Keratinocyte (primary cell): ENCODE results near the gene OR10A2.

Source experiments
- CTCF ChIP-seq, 3 experiments: IDR thresholded peaks in 1 of 3; conservative IDR thresholded peaks in 1 of 3; optimal IDR thresholded peaks in 1 of 3; 2 replicates in 2 of 3; 3 replicates in 1 of 3; pipeline versions ENCODE3 to v1.5.1; 2011; ENCODE audit warnings: low read length in 3 of 3, mild to moderate bottlenecking in 3 of 3, moderate library complexity in 2 of 3, control low read depth in 1 of 3, inconsistent platforms in 1 of 3; ENCODE audit not compliant: insufficient read depth in 2 of 3; ENCODE audit errors: extremely low read depth in 1 of 3
- EZH2 ChIP-seq: IDR thresholded peaks from one replicate; pipeline ENCODE4 v1.6.1; 2012; ENCODE audit warnings: inconsistent platforms, mild to moderate bottlenecking, low read length, moderate library complexity

GRCh38 chr11:6850526-6850925, 12.3 kb upstream of the OR10A2 start:
- TF ChIP-seq CTCF (optimal IDR thresholded peaks at IDR 0.05 in 1 of 3, IDR thresholded peaks at IDR 0.05 in 1 of 3, conservative IDR thresholded peaks at IDR 0.05 in 1 of 3; ENCODE audit: extremely low read depth in 1 of 3, insufficient read depth in 2 of 3, low read length in 3 of 3) (no peak), EZH2 (no peak)
